Upper lobe of left lung (tissue), 4 donors: ENCODE results near the gene VSIR.

Experiments
- POLR2A ChIP-seq, 4 donors: fragments of 450-650 bp; IDR thresholded peaks; one replicate each; pipeline ENCODE4 v1.5.1; 2016 to 2017; ENCODE audit warnings: antibody characterized with exemption in 4 of 4, mild to moderate bottlenecking in 2 of 4
- POLR2AphosphoS5 ChIP-seq, 2 donors: sonication (generic); formaldehyde crosslinking; IDR thresholded peaks; one replicate each; pipeline ENCODE4 v1.5.1; 2017; ENCODE audit warnings: antibody characterized with exemption in 2 of 2
- TF ChIP-seq, protein P1 (sequence below), 6 experiments: fragments of 450-650 bp in 4 of 6; fragments of 200-600 bp in 2 of 6; sonication (generic) in 2 of 6; IDR thresholded peaks; one replicate each; pipeline ENCODE4 v1.5.1; 2016 to 2019; ENCODE audit warnings: antibody characterized with exemption in 6 of 6

DNA sequence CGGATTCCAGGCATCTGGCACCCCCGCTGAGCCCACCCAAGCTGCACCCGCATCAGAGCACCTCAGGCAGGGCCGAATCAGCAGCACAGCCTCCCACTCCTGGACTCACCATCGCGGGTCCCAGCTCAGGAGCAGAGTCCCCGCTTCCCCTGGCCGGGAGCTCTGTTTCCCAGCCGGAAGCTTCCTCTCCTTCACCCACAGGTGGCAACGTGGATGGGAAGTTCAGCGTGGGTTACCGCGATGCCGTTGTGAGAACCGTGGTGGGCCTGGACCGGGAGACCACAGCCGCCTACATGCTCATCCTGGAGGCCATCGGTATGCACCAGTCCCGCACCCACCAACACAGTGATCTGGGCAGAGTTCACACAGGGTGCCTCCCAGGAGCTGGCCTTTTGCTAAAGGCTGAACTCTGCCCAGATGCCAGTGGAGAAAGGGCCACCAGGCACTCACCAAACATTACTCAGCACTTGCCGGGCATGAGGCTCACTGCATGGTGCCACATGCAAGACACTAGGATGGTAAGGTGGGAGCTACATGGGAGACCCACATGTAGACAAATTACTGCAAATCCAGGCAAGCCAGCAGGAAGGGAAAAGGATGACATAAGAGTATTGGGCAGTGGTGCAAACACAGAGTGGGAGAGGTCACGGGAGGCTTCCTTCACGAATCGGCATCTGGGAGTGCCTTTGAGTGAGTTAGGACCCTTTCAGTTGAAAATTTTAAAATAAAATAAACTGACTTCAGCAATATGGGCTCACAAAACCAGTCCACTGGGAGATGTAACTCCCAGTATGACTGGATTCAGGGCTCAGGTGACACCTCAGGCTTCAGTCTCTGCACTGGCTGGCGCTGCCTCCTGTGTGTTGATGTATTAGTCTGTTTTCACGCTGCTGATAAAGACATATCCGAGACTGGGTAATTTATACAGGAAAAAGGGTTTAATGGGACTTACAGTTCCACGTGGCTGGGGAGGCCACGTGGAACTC lies 64.1 kb downstream of the VSIR start:
- TF ChIP-seq POLR2AphosphoS5 (IDR thresholded peaks at IDR 0.05) (no peak), POLR2A (IDR thresholded peaks at IDR 0.05) (no peak)
- TF ChIP-seq, protein P1, sequence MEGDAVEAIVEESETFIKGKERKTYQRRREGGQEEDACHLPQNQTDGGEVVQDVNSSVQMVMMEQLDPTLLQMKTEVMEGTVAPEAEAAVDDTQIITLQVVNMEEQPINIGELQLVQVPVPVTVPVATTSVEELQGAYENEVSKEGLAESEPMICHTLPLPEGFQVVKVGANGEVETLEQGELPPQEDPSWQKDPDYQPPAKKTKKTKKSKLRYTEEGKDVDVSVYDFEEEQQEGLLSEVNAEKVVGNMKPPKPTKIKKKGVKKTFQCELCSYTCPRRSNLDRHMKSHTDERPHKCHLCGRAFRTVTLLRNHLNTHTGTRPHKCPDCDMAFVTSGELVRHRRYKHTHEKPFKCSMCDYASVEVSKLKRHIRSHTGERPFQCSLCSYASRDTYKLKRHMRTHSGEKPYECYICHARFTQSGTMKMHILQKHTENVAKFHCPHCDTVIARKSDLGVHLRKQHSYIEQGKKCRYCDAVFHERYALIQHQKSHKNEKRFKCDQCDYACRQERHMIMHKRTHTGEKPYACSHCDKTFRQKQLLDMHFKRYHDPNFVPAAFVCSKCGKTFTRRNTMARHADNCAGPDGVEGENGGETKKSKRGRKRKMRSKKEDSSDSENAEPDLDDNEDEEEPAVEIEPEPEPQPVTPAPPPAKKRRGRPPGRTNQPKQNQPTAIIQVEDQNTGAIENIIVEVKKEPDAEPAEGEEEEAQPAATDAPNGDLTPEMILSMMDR (IDR thresholded peaks at IDR 0.05): no peak
